Astrocyte (in vitro differentiated cells and primary cell): ENCODE data around the gene MAN1C1. TPM values are rescaled to one million over a fixed set of nuclear protein-coding genes. Genes with fewer than 3 reads are reported as not detected.
"Not testable (repeated sequence)": the region's sequence is repeated elsewhere in the genome, so short reads cannot be mapped to it uniquely, and the experiment has no call there.

Experiments
- DNase-seq: peaks from one replicate; pipeline ENCODE4 v3.0.0-alpha.2; 2010; ENCODE audit warnings: low read depth
- FAIRE-seq: peaks from 2 replicates; lab custom pipeline; 2011; peaks lifted over from hg19 to GRCh38; lab: Jason Lieb, UNC
- H2AFZ ChIP-seq: 2 replicates; pipeline ENCODE4 v1.6.0; 2012; ENCODE audit warnings: low read depth, low read length, inconsistent platforms
- H3K27ac ChIP-seq: 2 replicates; pipeline ENCODE4 v1.5.1; 2011; ENCODE audit warnings: low read depth, low read length, inconsistent platforms
- H3K27me3 ChIP-seq: 2 replicates; pipeline ENCODE4 v1.6.0; 2011; ENCODE audit warnings: low read length, inconsistent platforms; ENCODE audit not compliant: insufficient read depth
- H3K36me3 ChIP-seq: 2 replicates; pipeline ENCODE4 v1.5.1; 2011; ENCODE audit warnings: low read length, inconsistent platforms; ENCODE audit not compliant: insufficient read depth
- H3K4me1 ChIP-seq: 2 replicates; pipeline ENCODE4 v1.5.1; 2011; ENCODE audit warnings: low read length, inconsistent platforms; ENCODE audit not compliant: insufficient read depth
- H3K4me2 ChIP-seq: 2 replicates; pipeline ENCODE4 v1.6.0; 2012; ENCODE audit warnings: low read length, inconsistent platforms
- H3K4me3 ChIP-seq: 2 replicates; pipeline ENCODE4 v1.5.1; 2011; ENCODE audit warnings: low read depth, mild to moderate bottlenecking, low read length, inconsistent platforms; ENCODE audit not compliant: insufficient read depth
- H3K79me2 ChIP-seq: 2 replicates; pipeline ENCODE4 v1.6.0; 2012; ENCODE audit warnings: mild to moderate bottlenecking, low read length, inconsistent platforms; ENCODE audit not compliant: insufficient read depth
- H3K9ac ChIP-seq: 2 replicates; pipeline ENCODE4 v1.6.0; 2012; ENCODE audit warnings: mild to moderate bottlenecking, low read length, inconsistent platforms
- H3K9me3 ChIP-seq: 2 replicates; pipeline ENCODE4 v1.5.1; 2012; ENCODE audit warnings: low read depth, mild to moderate bottlenecking, low read length, inconsistent platforms; ENCODE audit not compliant: insufficient read depth
- H4K20me1 ChIP-seq: 2 replicates; pipeline ENCODE4 v1.6.0; 2012; ENCODE audit warnings: low read length, inconsistent platforms; ENCODE audit not compliant: insufficient read depth
- H3K27ac Mint-ChIP-seq: one replicate; pipeline ENCODE4 v1.8.0; 2021; ENCODE audit warnings: mild to moderate bottlenecking, mixed read lengths; ENCODE audit not compliant: unreplicated experiment
- H3K27me3 Mint-ChIP-seq: one replicate; pipeline ENCODE4 v1.8.0; 2021; ENCODE audit warnings: low read depth, mixed read lengths; ENCODE audit not compliant: unreplicated experiment
- H3K36me3 Mint-ChIP-seq: one replicate; pipeline ENCODE4 v1.8.0; 2021; ENCODE audit warnings: low read depth, mixed read lengths; ENCODE audit not compliant: unreplicated experiment
- H3K4me1 Mint-ChIP-seq: one replicate; pipeline ENCODE4 v1.8.0; 2021; ENCODE audit warnings: low read depth, mixed read lengths; ENCODE audit not compliant: unreplicated experiment
- H3K4me3 Mint-ChIP-seq: one replicate; pipeline ENCODE4 v1.8.0; 2021; ENCODE audit warnings: mild to moderate bottlenecking, moderate library complexity, mixed read lengths; ENCODE audit not compliant: unreplicated experiment
- H3K9me3 Mint-ChIP-seq: one replicate; pipeline ENCODE4 v1.8.0; 2021; ENCODE audit warnings: mild to moderate bottlenecking, mixed read lengths; ENCODE audit not compliant: unreplicated experiment
- EZH2 ChIP-seq: IDR thresholded peaks from 2 replicates; pipeline ENCODE4 v1.6.1; 2012; ENCODE audit warnings: mild to moderate bottlenecking, low read length, inconsistent platforms; ENCODE audit not compliant: insufficient read depth
- total RNA-seq: library from RNA; stranded (reverse); gene quantifications from 2 replicates; pipeline ENCODE4 v1.2.1, GENCODE V29; 2021
- TF ChIP-seq, protein P1 (sequence below): IDR thresholded peaks from 2 replicates; pipeline ENCODE4 v1.5.1; 2011; ENCODE audit warnings: low read depth, mild to moderate bottlenecking, inconsistent platforms, low read length, moderate library complexity; ENCODE audit not compliant: insufficient read depth

MAN1C1 gene
- total RNA-seq, 1 donor from 2014 or later = 0.86 TPM

DNA sequence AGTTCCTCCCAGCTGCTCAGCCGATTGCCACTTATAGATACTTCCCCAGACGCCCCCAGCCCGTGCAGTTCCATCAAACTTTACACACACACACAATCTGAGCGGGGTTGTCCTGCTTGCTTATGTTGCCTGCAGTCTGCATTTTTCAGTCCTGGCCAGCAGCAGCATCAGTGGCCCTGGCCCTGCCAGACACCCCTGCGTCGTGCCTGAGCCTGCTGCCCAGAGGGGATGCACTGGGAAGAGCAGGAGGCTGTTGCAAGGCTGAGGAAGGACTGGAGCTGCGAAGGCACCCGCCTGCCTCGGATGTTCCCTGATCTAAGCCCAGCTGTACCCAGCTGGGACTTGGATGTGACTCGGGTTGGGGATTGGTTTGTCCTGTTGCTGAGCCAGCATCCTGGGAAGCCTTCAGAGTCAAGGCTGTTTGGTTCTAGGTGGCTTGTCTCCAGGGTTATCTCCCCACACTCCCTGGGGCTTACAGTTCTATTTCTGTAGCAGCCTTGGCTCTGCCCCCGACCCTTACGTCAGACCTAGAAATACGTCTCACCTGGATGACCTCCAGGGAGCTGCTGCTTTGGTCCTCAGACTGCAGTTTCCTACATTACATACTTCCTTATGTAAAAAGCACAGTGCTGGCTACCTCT, 42.3 kb downstream of the MAN1C1 start:
- Mint-ChIP-seq H3K27me3 (peaks cover 19% of the 10 kb centered on the region), H3K4me1 (no peaks in the 10 kb centered on the region), H3K9me3 (no peaks in the 10 kb centered on the region), H3K36me3 (no peaks in the 10 kb centered on the region), H3K4me3 (no peak overlapping the region), H3K27ac (no peak overlapping the region)
- no peak overlapping the region for H3K27ac ChIP-seq
- H3K9ac ChIP-seq = no peak overlapping the region
- H3K4me3 ChIP-seq = no peak overlapping the region
- TF ChIP-seq, protein P1, sequence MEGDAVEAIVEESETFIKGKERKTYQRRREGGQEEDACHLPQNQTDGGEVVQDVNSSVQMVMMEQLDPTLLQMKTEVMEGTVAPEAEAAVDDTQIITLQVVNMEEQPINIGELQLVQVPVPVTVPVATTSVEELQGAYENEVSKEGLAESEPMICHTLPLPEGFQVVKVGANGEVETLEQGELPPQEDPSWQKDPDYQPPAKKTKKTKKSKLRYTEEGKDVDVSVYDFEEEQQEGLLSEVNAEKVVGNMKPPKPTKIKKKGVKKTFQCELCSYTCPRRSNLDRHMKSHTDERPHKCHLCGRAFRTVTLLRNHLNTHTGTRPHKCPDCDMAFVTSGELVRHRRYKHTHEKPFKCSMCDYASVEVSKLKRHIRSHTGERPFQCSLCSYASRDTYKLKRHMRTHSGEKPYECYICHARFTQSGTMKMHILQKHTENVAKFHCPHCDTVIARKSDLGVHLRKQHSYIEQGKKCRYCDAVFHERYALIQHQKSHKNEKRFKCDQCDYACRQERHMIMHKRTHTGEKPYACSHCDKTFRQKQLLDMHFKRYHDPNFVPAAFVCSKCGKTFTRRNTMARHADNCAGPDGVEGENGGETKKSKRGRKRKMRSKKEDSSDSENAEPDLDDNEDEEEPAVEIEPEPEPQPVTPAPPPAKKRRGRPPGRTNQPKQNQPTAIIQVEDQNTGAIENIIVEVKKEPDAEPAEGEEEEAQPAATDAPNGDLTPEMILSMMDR = no peak
- TF ChIP-seq EZH2 = no peak
- no peak overlapping the region for H3K4me2 ChIP-seq
- no peaks in the 10 kb centered on the region for H3K27me3 ChIP-seq
- no peak overlapping the region for H2AFZ ChIP-seq
- FAIRE-seq (no peak), DNase-seq (no peak)
- H3K9me3 ChIP-seq = no peaks in the 10 kb centered on the region
- no peaks in the 10 kb centered on the region for H3K79me2 ChIP-seq
- H3K4me1 ChIP-seq = no peaks in the 10 kb centered on the region
- no peaks in the 10 kb centered on the region for H3K36me3 ChIP-seq
- no peaks in the 10 kb centered on the region for H4K20me1 ChIP-seq

DNA sequence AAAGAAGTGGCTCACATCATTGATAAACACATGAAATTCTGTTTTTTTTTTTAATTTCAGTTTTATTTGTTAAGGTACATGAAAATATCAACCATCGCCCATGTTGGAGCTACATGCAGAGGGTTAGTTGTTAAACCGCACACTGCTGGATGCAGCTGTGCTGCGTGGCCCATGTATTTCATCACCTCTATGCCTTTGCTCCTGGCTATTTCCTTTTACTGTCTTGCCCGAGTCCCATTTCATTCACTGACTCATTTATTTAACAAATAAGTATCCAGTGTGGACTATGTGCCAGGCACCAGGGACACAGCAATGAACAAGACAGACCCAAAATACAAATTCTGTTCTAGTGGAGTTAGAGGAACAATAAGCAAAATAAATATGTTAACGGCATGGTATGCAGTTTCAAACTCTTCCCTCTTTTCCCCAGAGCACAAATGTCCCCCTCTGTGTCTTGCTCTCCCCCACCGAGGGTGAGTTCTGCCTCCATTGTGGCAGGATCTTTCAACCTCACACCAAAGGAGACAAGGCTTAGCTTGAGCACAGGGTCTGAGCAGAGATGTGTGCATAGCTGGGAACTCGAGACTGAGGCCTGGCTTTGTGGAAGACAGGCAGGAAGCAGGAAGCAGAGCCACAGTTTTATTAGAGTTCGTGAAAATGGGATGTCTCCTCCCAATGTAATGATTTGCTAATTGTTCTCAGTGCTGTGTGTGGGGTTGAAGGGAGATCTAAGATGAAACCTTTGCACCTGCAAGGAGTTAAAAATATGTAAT, 44.6 kb downstream of the MAN1C1 start:
- H3K36me3 ChIP-seq = no peaks in the 10 kb centered on the region
- H2AFZ ChIP-seq = no peak overlapping the region
- H3K9me3 Mint-ChIP-seq = no peaks in the 10 kb centered on the region
- H3K27me3 Mint-ChIP-seq = peaks cover 7% of the 10 kb centered on the region
- H3K9me3 ChIP-seq = no peaks in the 10 kb centered on the region
- no peaks in the 10 kb centered on the region for H3K79me2 ChIP-seq
- H3K27ac ChIP-seq = no peak overlapping the region
- H3K36me3 Mint-ChIP-seq = no peaks in the 10 kb centered on the region
- no peak overlapping the region for H3K4me3 ChIP-seq
- TF ChIP-seq, protein P1 = no peak
- TF ChIP-seq EZH2 = no peak
- FAIRE-seq = no peak
- H3K27ac Mint-ChIP-seq = no peak overlapping the region
- no peaks in the 10 kb centered on the region for H3K4me1 Mint-ChIP-seq
- no peaks in the 10 kb centered on the region for H4K20me1 ChIP-seq
- DNase-seq = no peak
- H3K4me1 ChIP-seq = no peaks in the 10 kb centered on the region
- peaks cover 5% of the 10 kb centered on the region for H3K27me3 ChIP-seq
- no peak overlapping the region for H3K9ac ChIP-seq
- H3K4me2 ChIP-seq = no peak overlapping the region
- H3K4me3 Mint-ChIP-seq = no peak overlapping the region

GRCh38 chr1:25662061-25662460, 45.5 kb downstream of the MAN1C1 start:
- Histone ChIP-seq H2AFZ (no peak overlapping the region), H3K79me2 (no peaks in the 10 kb centered on the region), H3K9me3 (no peaks in the 10 kb centered on the region), H3K4me1 (no peaks in the 10 kb centered on the region), H3K27me3 (peaks cover 9% of the 10 kb centered on the region), H3K9ac (no peak overlapping the region), H3K4me3 (no peak overlapping the region), H4K20me1 (no peaks in the 10 kb centered on the region), H3K4me2 (no peak overlapping the region), H3K36me3 (no peaks in the 10 kb centered on the region), H3K27ac (no peak overlapping the region)
- no peak for TF ChIP-seq EZH2
- TF ChIP-seq, protein P1 = no peak
- peaks cover 13% of the 10 kb centered on the region for H3K27me3 Mint-ChIP-seq
- FAIRE-seq = no peak
- DNase-seq = no peak
- no peaks in the 10 kb centered on the region for H3K9me3 Mint-ChIP-seq
- H3K4me1 Mint-ChIP-seq = no peaks in the 10 kb centered on the region
- no peaks in the 10 kb centered on the region for H3K36me3 Mint-ChIP-seq
- H3K27ac Mint-ChIP-seq = no peak overlapping the region
- no peak overlapping the region for H3K4me3 Mint-ChIP-seq

GRCh38 chr1:25662959-25663358, 46.4 kb downstream of the MAN1C1 start:
- not testable (repeated sequence) for H3K9ac ChIP-seq, DNase-seq, H3K4me3 ChIP-seq, H4K20me1 ChIP-seq, FAIRE-seq, H3K9me3 ChIP-seq, H3K79me2 ChIP-seq, H3K4me2 ChIP-seq, H3K4me1 Mint-ChIP-seq, H3K27me3 ChIP-seq, H3K4me3 Mint-ChIP-seq, H3K36me3 ChIP-seq, H3K27ac ChIP-seq, H3K27ac Mint-ChIP-seq, H3K4me1 ChIP-seq, H3K9me3 Mint-ChIP-seq, H2AFZ ChIP-seq, H3K36me3 Mint-ChIP-seq
- peaks cover 15% of the 10 kb centered on the region for H3K27me3 Mint-ChIP-seq
